ENCODE results near the gene DDX6. TPM values are rescaled to one million over a fixed set of nuclear protein-coding genes. Genes with fewer than 3 reads are reported as not detected.
"Not testable (repeated sequence)": the region's sequence is repeated elsewhere in the genome, so short reads cannot be mapped to it uniquely, and the experiment has no call there.

Gene DDX6
- polyA plus RNA-seq, 1 of the 3 experiments (the other 2 are of a cell fraction), result 7.9 TPM

GRCh38 chr11:118728112-118728511 is 62.9 kb downstream of the DDX6 start:
- POLR2A ChIA-PET; H3K4me2 ChIP-seq; H3K4me3 ChIP-seq (ENCODE audit: low read depth in 2 of 2, low read length in 1 of 2); H3K9me2 ChIP-seq; H3F3A ChIP-seq (replicated peaks; ENCODE audit: insufficient read depth); H4K20me1 ChIP-seq (ENCODE audit: insufficient read depth); H3K79me2 ChIP-seq (ENCODE audit: insufficient read depth); H3K27me3 ChIP-seq (ENCODE audit: insufficient read depth); DNase-seq; H3K9ac ChIP-seq; H3K36me3 ChIP-seq (replicated peaks in 1 of 2; ENCODE audit: control insufficient read depth in 1 of 2, insufficient read depth in 2 of 2, low read length in 1 of 2); CTCF ChIA-PET; H3K9me3 ChIP-seq; H2AFZ ChIP-seq (ENCODE audit: low read depth); H3K27ac ChIP-seq (ENCODE audit: low read depth in 2 of 2, low read length in 1 of 2); H3K4me1 ChIP-seq (ENCODE audit: control insufficient read depth in 1 of 2, insufficient read depth in 2 of 2, low read depth in 1 of 2, low read length in 1 of 2): not testable (repeated sequence)
- TF ChIP-seq, protein P1, sequence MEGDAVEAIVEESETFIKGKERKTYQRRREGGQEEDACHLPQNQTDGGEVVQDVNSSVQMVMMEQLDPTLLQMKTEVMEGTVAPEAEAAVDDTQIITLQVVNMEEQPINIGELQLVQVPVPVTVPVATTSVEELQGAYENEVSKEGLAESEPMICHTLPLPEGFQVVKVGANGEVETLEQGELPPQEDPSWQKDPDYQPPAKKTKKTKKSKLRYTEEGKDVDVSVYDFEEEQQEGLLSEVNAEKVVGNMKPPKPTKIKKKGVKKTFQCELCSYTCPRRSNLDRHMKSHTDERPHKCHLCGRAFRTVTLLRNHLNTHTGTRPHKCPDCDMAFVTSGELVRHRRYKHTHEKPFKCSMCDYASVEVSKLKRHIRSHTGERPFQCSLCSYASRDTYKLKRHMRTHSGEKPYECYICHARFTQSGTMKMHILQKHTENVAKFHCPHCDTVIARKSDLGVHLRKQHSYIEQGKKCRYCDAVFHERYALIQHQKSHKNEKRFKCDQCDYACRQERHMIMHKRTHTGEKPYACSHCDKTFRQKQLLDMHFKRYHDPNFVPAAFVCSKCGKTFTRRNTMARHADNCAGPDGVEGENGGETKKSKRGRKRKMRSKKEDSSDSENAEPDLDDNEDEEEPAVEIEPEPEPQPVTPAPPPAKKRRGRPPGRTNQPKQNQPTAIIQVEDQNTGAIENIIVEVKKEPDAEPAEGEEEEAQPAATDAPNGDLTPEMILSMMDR (IDR thresholded peaks at IDR 0.05), result peak; percentile 15; the same call in 1 of the 2 replicates
- whole genome bisulfite sequencing (ENCODE audit: low lambda C conversion rate), result 85% methylated on average over 10 of the region's 10 CpGs

- H3K9me3 ChIP-seq; H3K27me3 ChIP-seq (ENCODE audit: insufficient read depth); H3K4me3 ChIP-seq (ENCODE audit: low read depth in 2 of 2, low read length in 1 of 2); H2AFZ ChIP-seq (ENCODE audit: low read depth); H3K79me2 ChIP-seq (ENCODE audit: insufficient read depth); CTCF ChIA-PET; H3F3A ChIP-seq (replicated peaks; ENCODE audit: insufficient read depth); DNase-seq; H3K9ac ChIP-seq; H4K20me1 ChIP-seq (ENCODE audit: insufficient read depth); H3K9me2 ChIP-seq; H3K27ac ChIP-seq (ENCODE audit: low read depth in 2 of 2, low read length in 1 of 2); POLR2A ChIA-PET; H3K4me2 ChIP-seq; H3K36me3 ChIP-seq (replicated peaks in 1 of 2; ENCODE audit: control insufficient read depth in 1 of 2, insufficient read depth in 2 of 2, low read length in 1 of 2); H3K4me1 ChIP-seq (ENCODE audit: control insufficient read depth in 1 of 2, insufficient read depth in 2 of 2, low read depth in 1 of 2, low read length in 1 of 2): not testable (repeated sequence)
- WGBS (ENCODE audit: low lambda C conversion rate), result 63% methylated on average over 2 of the region's 2 CpGs
Observed at GRCh38 chr11:118727721-118728066, 63.3 kb downstream of the DDX6 start.

DNA sequence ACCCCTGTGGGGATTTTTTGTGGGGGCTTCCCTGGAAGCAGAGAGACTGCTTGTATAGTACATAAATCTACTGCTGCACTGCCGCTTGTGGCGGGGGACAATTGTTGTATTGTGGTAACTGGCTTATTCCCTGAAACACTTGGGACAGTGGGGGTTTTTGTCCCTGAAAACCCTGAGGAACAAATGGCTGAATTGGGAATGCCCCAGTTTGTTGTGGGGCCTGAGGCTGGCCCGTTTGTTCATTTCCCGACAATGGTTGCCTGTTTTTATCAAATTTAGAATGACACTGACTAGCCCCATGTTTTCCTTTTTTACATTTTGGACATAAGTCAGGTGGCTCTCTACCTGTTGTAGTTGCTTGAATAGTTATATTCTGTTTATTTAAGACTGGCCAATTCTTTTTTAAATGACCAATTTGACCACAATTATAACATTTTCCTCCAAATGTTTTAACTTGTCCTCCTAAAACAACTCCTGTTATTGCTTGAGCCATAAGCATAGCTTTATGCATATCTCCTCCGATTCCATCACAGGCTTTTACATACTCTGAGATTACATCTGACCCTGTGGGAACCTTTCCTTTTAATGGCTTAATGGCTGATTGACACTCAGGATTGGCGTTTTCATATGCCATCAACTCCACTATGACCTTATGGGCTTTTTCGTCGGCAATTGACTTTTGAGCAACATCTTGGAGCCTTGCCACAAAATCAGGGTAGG is 63.8 kb downstream of the DDX6 start:
- CTCF ChIA-PET; H4K20me1 ChIP-seq (ENCODE audit: insufficient read depth); H3K36me3 ChIP-seq (replicated peaks in 1 of 2; ENCODE audit: control insufficient read depth in 1 of 2, insufficient read depth in 2 of 2, low read length in 1 of 2); H3K9me2 ChIP-seq; H3K9ac ChIP-seq; H3K27ac ChIP-seq (ENCODE audit: low read depth in 2 of 2, low read length in 1 of 2); H3K4me2 ChIP-seq; H3K4me3 ChIP-seq (ENCODE audit: low read depth in 2 of 2, low read length in 1 of 2); H3K27me3 ChIP-seq (ENCODE audit: insufficient read depth); POLR2A ChIA-PET; H3F3A ChIP-seq (replicated peaks; ENCODE audit: insufficient read depth); H3K9me3 ChIP-seq; H3K79me2 ChIP-seq (ENCODE audit: insufficient read depth); H2AFZ ChIP-seq (ENCODE audit: low read depth); DNase-seq; H3K4me1 ChIP-seq (ENCODE audit: control insufficient read depth in 1 of 2, insufficient read depth in 2 of 2, low read depth in 1 of 2, low read length in 1 of 2): not testable (repeated sequence)
- WGBS (ENCODE audit: low lambda C conversion rate), result 32% methylated on average over 6 of the region's 8 CpGs

GRCh38 chr11:118721478-118722015 is 69.4 kb downstream of the DDX6 start:
- H3K79me2 ChIP-seq (ENCODE audit: insufficient read depth); CTCF ChIA-PET; POLR2A ChIA-PET; H3K4me2 ChIP-seq; H2AFZ ChIP-seq (ENCODE audit: low read depth); H3K36me3 ChIP-seq (replicated peaks in 1 of 2; ENCODE audit: control insufficient read depth in 1 of 2, insufficient read depth in 2 of 2, low read length in 1 of 2); H3K9ac ChIP-seq; H3K9me3 ChIP-seq; DNase-seq; H3K27me3 ChIP-seq (ENCODE audit: insufficient read depth); H3K4me3 ChIP-seq (ENCODE audit: low read depth in 2 of 2, low read length in 1 of 2); H3K27ac ChIP-seq (ENCODE audit: low read depth in 2 of 2, low read length in 1 of 2); H4K20me1 ChIP-seq (ENCODE audit: insufficient read depth); H3K4me1 ChIP-seq (ENCODE audit: control insufficient read depth in 1 of 2, insufficient read depth in 2 of 2, low read depth in 1 of 2, low read length in 1 of 2); H3K9me2 ChIP-seq; H3F3A ChIP-seq (replicated peaks; ENCODE audit: insufficient read depth): not testable (repeated sequence)
- WGBS (ENCODE audit: low lambda C conversion rate), result 83% methylated on average over 4 of the region's 10 CpGs

GRCh38 chr11:118720740-118721139 is 70.2 kb downstream of the DDX6 start:
- H3K4me2 ChIP-seq; H3K27me3 ChIP-seq (ENCODE audit: insufficient read depth); H3F3A ChIP-seq (replicated peaks; ENCODE audit: insufficient read depth); H2AFZ ChIP-seq (ENCODE audit: low read depth); CTCF ChIA-PET; POLR2A ChIA-PET; H3K27ac ChIP-seq (ENCODE audit: low read depth in 2 of 2, low read length in 1 of 2); H4K20me1 ChIP-seq (ENCODE audit: insufficient read depth); DNase-seq; H3K9me3 ChIP-seq; H3K9me2 ChIP-seq; H3K79me2 ChIP-seq (ENCODE audit: insufficient read depth); H3K9ac ChIP-seq; H3K36me3 ChIP-seq (replicated peaks in 1 of 2; ENCODE audit: control insufficient read depth in 1 of 2, insufficient read depth in 2 of 2, low read length in 1 of 2); H3K4me1 ChIP-seq (ENCODE audit: control insufficient read depth in 1 of 2, insufficient read depth in 2 of 2, low read depth in 1 of 2, low read length in 1 of 2); H3K4me3 ChIP-seq (ENCODE audit: low read depth in 2 of 2, low read length in 1 of 2): not testable (repeated sequence)
- 69% methylated on average over 8 of the region's 9 CpGs for WGBS (ENCODE audit: low lambda C conversion rate)

DNA sequence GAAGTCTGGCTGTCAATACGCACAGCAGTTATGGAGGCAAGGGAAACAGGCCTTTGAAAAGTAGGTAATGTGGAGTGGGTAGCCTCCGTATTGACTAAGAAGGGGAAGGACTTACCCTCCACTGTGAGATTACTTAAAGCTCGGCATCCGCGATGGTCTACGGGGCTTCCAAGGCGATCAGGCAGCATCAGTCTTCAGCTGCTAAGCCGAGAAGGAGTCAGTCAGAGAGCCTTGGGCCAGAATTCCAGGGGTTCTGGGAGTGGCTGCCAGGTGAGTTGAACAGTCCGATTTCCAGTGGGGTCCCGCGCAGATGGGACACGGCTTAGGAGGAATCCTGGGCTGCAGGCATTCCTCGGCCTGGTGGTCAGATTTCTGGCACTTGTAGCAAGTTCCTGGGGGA is 70.9 kb downstream of the DDX6 start:
- H3K9ac ChIP-seq, CTCF ChIA-PET: not testable (repeated sequence)
- 86% methylated on average over 8 of the region's 13 CpGs for WGBS (ENCODE audit: low lambda C conversion rate)

More for the DNA sequence above, 70.9 kb downstream of the DDX6 start:
- DNase-seq; POLR2A ChIA-PET; H3K27me3 ChIP-seq (ENCODE audit: insufficient read depth); H3K9me2 ChIP-seq; H3K4me3 ChIP-seq (ENCODE audit: low read depth in 2 of 2, low read length in 1 of 2); H3K27ac ChIP-seq (ENCODE audit: low read depth in 2 of 2, low read length in 1 of 2); H3K9me3 ChIP-seq; H3K4me2 ChIP-seq; H3F3A ChIP-seq (replicated peaks; ENCODE audit: insufficient read depth); H4K20me1 ChIP-seq (ENCODE audit: insufficient read depth); H3K36me3 ChIP-seq (replicated peaks in 1 of 2; ENCODE audit: control insufficient read depth in 1 of 2, insufficient read depth in 2 of 2, low read length in 1 of 2); H3K4me1 ChIP-seq (ENCODE audit: control insufficient read depth in 1 of 2, insufficient read depth in 2 of 2, low read depth in 1 of 2, low read length in 1 of 2); H3K79me2 ChIP-seq (ENCODE audit: insufficient read depth); H2AFZ ChIP-seq (ENCODE audit: low read depth): not testable (repeated sequence)
